ENCODE measurements around the gene KCND3. TPM values are rescaled to one million over a fixed set of nuclear protein-coding genes. Genes with fewer than 3 reads are reported as not detected.

Gene KCND3
- 0.99 TPM for total RNA-seq

- no peak for DNase-seq
Measured at GRCh38 chr1:111989531-111990025, at the start of gene KCND3. TSS of gene KCND3 (minus strand) at chr1:111989668.

DNA sequence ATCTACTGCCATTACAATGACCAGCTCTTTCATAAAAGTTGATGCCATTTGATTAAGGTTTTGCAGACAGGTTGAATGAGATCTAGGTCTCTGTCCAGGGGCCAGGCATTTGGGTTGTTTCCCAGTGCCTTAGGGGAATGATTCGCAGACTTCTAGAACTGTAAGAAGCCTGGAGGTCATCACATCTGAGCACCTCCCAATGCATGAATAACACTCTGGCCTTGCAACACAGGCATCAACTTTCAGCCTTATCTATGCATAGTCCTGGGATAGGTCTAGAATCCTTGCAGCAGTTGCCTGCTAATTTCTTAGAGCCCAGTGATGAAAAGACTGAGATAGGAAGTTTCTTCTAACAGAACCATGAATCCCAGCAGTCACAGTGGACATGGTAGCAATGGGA, 44.8 kb upstream of the KCND3 start:
- DNase-seq, result no peak

GRCh38 chr1:112033439-112034120, 44.1 kb upstream of the KCND3 start:
- no peak for DNase-seq

DNA sequence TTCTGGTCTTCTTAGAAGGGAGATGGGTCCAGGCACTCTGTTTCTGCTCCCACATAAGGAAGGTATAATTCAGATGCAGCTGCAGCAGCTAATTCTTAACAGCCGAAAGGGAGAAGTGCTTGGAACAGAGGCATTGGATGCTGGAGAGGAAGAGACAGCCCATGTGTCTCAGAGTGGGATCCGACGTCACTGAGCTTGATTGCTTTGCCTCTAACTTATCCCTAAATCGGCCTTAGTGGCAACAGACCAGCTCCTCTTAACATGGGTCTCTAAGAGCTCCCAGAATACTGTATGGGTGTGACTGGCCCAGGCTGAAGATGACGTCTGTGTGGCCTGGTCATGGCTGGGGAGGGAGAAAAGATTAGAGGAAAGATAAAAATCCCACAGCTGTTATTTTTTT, 40.7 kb upstream of the KCND3 start:
- DNase-seq, result no peak

DNA sequence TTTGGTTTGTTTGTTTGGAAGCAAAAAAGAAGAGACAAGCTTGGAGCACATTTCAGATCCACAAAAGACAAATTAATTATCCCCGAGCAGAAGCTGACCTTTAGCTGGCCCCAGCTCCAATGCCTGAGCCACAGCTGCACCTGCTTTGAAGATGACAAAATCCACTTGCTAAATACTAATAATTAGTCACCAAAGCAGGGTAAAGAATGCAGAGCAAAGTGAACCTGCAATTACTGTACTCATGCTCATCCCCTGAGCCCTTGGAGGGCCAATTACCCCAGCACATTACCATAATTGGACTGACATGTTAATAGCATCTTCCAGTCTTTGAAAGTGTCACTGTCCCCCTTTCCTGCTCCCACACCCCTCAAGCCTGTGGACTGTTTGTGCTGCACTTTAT, 38.2 kb upstream of the KCND3 start:
- DNase-seq, result no peak

DNA sequence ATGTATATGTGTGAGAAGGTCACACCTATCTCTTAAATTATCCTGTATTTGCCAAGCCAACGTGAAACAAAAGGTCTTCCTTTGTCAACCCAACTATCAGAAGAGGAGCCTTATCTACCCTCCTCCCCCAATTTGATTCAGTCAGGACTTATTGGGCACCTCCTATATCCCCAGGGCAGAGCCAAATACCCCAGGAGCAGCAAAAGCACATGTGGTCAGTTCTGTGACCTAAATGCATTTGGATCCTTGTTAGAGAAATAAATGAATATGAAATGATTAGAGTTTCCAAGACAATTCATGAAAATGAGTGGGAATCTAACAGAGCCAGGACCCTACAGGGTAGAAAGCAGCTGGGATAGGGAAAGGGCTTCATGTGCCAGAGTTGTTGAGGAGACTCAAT, 37.0 kb upstream of the KCND3 start:
- DNase-seq, result no peak

GRCh38 chr1:112026016-112026415, 36.5 kb upstream of the KCND3 start:
- DNase-seq, result no peak

DNA sequence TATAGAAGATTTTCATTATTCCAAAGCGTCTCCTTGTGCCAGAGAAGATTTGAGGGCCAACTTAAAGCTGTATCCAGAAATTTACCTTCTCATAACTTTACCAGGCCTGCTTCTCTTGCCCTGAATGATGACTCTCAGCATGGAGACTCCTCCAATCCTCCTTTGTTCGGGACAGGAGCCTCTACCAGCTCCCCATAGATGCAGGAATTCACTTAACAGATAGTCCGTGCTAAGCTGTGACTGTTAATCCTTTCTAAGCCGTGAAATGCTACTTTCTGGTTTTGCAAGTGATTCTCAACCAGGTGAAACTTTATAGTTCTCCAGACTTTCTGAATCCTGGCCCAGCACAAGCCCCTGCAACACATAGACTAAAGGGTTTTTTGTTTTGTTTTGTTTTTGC, 31.8 kb upstream of the KCND3 start:
- DNase-seq, result no peak

- no peak for DNase-seq
Measured at GRCh38 chr1:112017183-112017582, 27.7 kb upstream of the KCND3 start.

DNA sequence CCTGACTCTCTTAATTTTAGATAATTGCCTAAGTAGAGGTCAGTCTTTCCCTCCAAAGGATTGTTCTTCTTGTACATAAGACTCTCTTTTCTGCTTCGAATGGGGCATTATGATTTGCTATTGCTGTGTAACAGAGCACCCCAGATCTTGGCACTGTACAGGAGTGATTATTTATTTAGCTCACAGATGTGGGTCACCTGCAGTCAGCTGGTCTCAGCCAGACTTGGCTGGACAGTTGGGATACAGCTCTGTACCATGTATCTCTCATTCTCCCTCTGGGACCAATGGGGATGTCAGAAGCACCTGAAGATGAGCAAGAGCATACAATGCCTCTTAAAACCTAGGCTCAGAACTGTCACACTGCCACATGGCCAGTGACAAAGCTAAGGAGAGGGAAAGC, 23.4 kb upstream of the KCND3 start:
- no peak for DNase-seq

- DNase-seq, result no peak
Measured at GRCh38 chr1:112011202-112011601, 21.7 kb upstream of the KCND3 start.

DNA sequence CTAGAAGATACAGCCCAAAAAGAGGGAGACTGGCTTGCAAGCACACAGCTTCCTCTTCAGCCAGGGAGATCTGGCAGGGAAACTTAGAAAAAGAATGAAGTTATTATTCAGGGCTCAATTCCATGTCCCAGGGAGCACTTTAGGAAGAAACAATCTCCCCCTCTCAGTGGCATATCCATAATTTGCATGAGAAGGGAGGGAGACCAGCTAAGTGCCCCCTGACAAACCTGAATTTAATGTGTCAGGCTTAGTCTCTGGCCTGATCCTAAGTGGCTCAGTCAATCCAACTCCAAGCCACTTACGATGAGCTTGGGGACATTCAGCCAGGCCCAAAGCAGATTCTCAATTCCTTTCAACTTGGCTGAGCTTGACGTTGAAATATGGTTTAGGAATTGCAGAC, 17.7 kb upstream of the KCND3 start:
- no peak for DNase-seq

DNA sequence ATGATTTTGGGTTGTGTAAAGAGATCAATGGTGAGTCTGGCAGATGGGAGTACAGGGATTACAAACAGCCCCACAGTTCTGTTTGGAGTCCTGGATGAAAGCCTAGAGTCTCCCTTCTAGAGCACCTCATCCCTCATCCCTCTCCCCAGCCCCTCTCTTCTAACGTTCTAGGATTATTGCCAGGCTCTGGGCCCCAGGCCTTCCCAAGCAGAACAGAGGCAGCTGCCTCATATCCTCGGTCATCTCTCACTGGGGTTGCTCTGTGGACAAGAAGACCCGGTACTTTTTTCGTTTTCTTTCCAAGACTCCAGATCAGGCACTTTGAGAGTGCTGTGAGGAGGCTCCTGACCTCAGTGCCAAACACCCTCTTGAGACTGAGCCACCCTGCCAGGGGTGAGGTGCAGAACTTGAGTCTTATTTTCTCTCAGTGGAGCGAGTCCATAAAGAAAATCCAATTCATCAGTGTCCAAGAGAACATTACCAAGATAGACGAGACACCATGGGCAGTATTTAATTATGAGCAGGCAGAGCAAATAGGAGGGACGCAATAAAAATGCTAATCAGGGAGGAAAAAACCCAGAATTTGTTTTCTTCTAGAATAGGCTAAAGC, 17.1 kb upstream of the KCND3 start:
- DNase-seq, result no peak

- DNase-seq, result no peak
Measured at GRCh38 chr1:112004076-112004475, 14.6 kb upstream of the KCND3 start.

DNA sequence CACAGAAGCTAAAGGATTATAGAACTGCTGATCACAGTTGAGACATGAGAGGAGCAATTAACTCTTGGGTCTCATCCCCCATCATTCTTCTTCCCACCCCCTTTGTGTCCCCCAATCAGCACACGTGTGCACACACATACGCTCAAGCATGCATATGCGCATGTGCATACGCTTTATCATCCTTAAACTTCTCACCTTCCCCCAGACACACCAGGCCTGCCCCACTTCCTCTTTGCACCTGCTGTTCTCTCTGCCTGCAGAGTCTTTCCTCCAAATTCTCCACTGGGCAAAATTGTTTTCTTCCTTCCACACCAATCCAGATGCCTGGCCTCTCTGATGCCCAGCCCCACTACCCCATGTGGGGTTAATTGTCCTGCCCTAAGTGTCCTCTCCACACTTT, 13.0 kb upstream of the KCND3 start:
- no peak for DNase-seq

GRCh38 chr1:112001436-112001835, 12.0 kb upstream of the KCND3 start:
- no peak for DNase-seq

DNA sequence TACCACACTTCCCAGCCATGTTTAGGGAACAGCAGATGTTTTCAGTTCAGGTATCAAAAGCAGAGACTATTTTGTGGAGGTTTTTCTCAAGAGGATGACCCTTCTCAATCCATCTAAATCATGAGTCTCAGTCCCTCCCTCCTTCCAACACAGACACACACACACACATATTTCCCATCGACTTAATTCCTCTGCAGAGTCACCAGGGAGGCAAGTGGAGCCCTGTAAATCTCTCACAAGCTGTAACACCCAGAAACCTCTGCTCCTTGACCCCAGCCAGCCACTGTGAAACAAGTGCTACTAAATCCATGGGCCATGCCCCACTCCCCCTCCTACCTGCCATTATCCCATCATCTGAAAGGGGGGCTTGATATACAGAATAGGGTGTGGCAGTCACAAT, 10.6 kb upstream of the KCND3 start:
- no peak for DNase-seq

- no peak for DNase-seq
Measured at GRCh38 chr1:111998332-111998731, 8.9 kb upstream of the KCND3 start.

DNA sequence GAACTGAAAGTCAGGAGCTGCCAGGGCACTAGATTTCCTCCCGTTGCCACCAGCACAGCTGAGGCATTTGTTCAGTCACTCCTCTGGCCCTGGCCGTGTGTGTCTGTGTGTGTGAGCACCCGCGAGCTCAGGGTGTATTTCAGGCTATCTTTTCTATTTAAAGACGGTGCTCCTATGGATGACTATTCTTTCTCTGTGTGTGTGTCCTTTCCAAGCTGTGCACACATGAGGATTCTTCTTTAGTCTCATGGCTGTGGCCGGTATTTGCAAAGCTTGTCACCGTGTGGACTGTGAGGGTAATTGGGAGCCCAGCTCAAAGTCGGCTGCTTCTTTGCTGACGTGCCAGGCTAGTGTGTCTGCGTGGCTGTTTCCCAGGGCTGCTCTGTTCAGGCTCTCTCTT, 3.0 kb upstream of the KCND3 start:
- DNase-seq, result no peak

- peak; percentile 24 for DNase-seq
Measured at GRCh38 chr1:111990878-111991718, 1.6 kb upstream of the KCND3 start.

GRCh38 chr1:111990026-111990877, 784 bp upstream of the KCND3 start:
- DNase-seq, result no peak

DNA sequence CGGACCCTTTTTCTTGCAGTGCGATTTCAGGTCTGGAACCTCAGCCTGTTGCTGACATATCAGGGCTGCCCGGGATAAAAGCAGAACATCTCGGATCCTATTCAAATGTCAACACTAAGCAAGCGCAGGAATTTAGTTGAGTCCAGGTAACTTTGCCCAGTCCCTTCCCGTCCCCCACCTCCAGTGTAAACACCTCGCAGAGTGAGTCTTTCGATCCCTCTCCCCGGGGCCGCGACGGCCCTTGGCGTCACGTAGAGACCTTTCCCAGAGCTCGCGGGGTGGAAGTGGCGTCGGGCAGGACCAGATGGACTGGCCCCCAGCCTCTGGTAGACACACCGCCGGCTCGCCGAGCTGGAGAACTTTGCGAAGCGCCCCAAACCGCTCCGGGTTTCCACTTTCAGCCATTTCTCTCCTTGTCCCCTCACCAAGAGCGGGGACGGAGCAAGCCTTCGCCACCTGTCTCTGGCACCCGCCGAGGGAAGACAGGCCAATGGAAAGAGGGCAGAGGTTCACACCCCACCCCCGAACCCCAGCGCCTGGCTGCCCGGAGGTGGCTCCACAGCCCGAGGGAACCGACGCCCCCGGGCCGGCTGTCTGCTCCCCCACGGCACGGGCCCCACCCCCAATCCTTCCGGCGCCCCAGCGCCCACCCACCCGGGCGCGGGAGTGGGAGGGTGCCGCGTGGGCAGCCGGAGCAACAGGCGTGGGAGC, 570 bp downstream of the KCND3 start:
- DNase-seq, result no peak

All from skin of body (tissue), 2 donors.